IPS-20b (cell line): ENCODE results near the gene POU2AF1.
"Not testable (repeated sequence)": the region's sequence is repeated elsewhere in the genome, so short reads cannot be mapped to it uniquely, and the experiment has no call there.

ENCODE experiments used
- H3K27ac ChIP-seq: one replicate; pipeline ENCODE4 v1.5.1; 2013; ENCODE audit warnings: low read length
- H3K27me3 ChIP-seq: 2 replicates; pipeline ENCODE4 v1.6.1; 2013; ENCODE audit warnings: mild to moderate bottlenecking, low read length, inconsistent platforms; ENCODE audit not compliant: insufficient read depth
- H3K36me3 ChIP-seq: 2 replicates; pipeline ENCODE4 v1.6.1; 2013; ENCODE audit warnings: low read depth, mild to moderate bottlenecking, inconsistent platforms, low read length, moderate library complexity; ENCODE audit not compliant: insufficient read depth
- H3K4me1 ChIP-seq: 2 replicates; pipeline ENCODE4 v1.6.1; 2013; ENCODE audit warnings: mild to moderate bottlenecking, control low read depth, inconsistent platforms, low read length, moderate library complexity; ENCODE audit not compliant: insufficient read depth
- H3K4me3 ChIP-seq: 2 replicates; pipeline ENCODE4 v1.5.1; 2013; ENCODE audit warnings: mild to moderate bottlenecking, low read length, inconsistent platforms
- H3K9ac ChIP-seq: 2 replicates; pipeline ENCODE4 v1.6.1; 2013; ENCODE audit warnings: low read depth, mild to moderate bottlenecking, inconsistent platforms, low read length, moderate library complexity
- H3K9me3 ChIP-seq: 2 replicates; pipeline ENCODE4 v1.6.1; 2013; ENCODE audit warnings: mild to moderate bottlenecking, low read depth, low read length, inconsistent platforms; ENCODE audit not compliant: insufficient read depth

Gene POU2AF1

DNA sequence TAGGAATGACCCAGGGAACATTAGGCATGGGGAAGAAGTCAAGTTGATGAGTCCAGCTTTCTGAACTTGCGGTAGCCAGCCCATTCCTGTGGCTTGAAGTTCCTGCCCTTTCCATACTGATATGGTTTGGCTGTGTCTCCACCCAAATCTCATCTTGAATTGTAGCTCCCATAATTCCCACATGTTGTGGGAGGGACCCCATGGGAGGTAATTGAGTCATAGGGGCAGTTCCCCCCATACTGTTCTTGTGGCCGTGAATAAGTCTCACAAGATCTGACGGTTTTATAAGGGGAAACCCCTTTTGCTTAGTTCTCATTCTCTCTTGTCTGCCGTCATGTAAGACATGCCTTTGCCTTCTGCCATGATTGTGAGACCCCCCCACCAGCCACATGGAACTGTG is 15.1 kb upstream of the POU2AF1 start:
- H3K4me1 ChIP-seq, H3K9ac ChIP-seq, H3K27me3 ChIP-seq, H3K27ac ChIP-seq, H3K36me3 ChIP-seq, H3K9me3 ChIP-seq, H3K4me3 ChIP-seq: not testable (repeated sequence)

DNA sequence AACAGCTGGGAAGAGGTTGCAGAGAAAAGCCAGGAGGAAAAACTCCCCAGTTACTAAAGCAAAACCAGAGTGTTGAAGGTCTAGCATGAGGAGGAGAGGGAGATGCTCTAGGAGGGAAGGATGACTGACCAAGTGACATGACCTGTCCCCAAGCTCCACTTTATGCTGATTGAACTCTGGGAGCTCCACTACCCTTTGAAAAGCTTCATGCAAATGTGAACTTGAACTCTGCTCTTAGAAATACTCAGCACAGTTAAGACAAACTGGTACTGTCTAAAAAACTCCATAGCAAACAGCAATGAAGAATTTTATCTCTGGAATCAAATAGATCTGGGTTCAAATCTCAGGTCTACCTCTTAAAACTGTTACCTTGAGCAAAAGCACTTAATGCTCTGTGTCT is 14.5 kb upstream of the POU2AF1 start:
- Histone ChIP-seq H3K27me3 (no peaks in the 10 kb centered on the region), H3K9me3 (no peaks in the 10 kb centered on the region), H3K36me3 (no peaks in the 10 kb centered on the region), H3K27ac (no peak overlapping the region), H3K4me1 (no peaks in the 10 kb centered on the region), H3K9ac (no peak overlapping the region), H3K4me3 (no peak overlapping the region)

DNA sequence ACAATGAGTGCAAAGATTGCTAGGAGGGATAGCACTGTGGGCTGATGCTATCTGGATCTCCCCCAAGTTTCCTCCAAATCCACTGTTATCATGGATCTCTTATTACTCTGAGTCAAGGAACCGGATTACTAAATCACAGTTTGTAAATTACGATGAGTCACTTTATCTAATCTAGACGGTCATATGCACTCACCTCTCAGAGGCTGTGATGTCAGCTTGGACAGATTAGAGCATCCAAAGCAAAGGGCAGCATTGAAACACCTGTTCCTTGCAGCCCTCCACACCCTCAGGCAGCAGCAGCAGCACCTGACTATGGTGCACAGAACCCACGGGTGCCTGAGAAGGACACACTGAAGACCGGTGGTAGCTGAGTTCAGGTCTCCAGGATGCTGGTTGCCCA is 14.0 kb upstream of the POU2AF1 start:
- H3K27me3 ChIP-seq: no peaks in the 10 kb centered on the region
- no peak overlapping the region for H3K4me3 ChIP-seq
- no peaks in the 10 kb centered on the region for H3K4me1 ChIP-seq
- no peaks in the 10 kb centered on the region for H3K36me3 ChIP-seq
- H3K9ac ChIP-seq: no peak overlapping the region
- H3K27ac ChIP-seq: no peak overlapping the region
- no peaks in the 10 kb centered on the region for H3K9me3 ChIP-seq

DNA sequence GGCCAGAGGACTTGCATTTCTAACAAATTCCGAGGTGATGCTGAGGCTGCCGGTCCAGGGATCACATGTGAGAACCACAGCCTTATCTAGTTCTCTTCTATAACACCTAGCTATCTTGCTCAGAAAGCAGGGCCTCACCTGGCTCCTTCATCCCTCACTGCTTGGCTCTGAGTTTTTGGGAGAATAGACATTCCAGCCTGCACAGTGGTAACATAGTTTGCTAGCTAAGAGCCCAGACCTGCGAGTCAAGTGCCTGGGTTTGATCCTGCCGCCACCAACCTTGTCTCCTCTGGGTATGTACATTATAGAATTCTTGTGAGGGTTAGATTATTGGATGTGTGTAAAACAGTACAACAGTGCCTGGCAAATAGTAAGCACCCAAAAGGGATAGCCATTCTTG is 13.5 kb upstream of the POU2AF1 start:
- no peak overlapping the region for H3K27ac ChIP-seq
- H3K4me3 ChIP-seq: no peak overlapping the region
- no peaks in the 10 kb centered on the region for H3K9me3 ChIP-seq
- no peak overlapping the region for H3K9ac ChIP-seq
- H3K4me1 ChIP-seq: no peaks in the 10 kb centered on the region
- no peaks in the 10 kb centered on the region for H3K27me3 ChIP-seq
- H3K36me3 ChIP-seq: no peaks in the 10 kb centered on the region

DNA sequence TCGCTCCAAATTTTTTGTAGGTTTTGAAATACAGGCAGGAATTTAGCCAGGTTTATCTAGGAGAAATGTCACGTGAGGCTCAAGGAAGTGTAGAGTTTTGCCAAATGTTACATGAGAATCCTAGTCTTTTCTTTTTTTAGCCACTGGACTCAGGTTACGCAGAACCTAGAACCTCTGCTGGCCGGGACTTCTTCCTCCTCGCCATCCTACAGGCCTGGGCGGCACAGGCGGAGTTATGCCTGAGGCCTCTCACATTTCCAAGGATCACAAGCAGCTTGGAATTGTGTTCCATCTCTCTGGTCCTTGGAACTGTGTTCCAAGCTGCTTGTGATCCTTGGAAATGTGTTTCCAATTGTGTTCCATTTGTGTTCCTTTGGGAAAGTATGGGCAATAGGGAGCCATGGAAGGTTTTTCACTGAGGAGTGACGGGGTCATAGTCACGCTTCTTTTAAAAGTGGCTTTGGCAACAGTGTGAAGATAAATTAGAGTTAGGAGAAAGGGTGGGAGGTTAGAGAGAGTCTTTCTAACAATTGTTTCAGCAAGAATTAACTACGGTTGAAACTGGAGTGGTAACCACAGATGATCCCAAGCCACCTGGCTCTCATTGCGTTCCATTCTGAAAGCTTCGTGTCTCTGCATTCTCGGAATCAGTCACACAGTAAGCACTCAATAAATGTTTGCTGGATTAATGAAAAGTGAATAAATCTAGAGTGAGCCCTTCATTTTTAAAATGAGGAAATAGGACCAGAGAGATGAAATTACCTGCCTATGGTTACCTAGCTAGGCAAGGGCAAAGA is 12.5 kb upstream of the POU2AF1 start:
- Histone ChIP-seq H3K27me3 (no peaks in the 10 kb centered on the region), H3K4me3 (no peak overlapping the region), H3K9me3 (no peaks in the 10 kb centered on the region), H3K9ac (no peak overlapping the region), H3K4me1 (no peaks in the 10 kb centered on the region), H3K36me3 (no peaks in the 10 kb centered on the region), H3K27ac (no peak overlapping the region)

DNA sequence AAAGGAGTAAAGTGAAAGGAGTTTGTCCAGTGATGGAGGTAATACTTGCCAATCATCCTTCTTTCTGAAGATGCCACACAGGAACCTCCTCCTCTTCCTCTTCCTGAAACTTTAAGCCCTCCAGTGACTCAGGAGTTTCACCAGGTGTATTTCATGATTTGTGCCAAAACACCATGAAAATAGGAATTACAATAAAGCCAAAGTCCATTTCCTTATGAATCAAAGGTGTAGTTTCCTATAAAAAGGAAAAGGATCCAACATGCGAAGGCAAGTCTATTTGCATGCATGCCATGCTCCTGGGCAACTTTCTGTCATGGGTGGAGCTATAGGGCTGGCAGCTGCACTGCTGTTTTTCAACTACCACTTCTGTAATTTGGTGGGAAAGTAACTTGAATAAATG is 9.8 kb upstream of the POU2AF1 start:
- no peaks in the 10 kb centered on the region for H3K9me3 ChIP-seq
- no peaks in the 10 kb centered on the region for H3K27me3 ChIP-seq
- H3K36me3 ChIP-seq: no peaks in the 10 kb centered on the region
- no peak overlapping the region for H3K4me3 ChIP-seq
- no peaks in the 10 kb centered on the region for H3K4me1 ChIP-seq
- H3K27ac ChIP-seq: no peak overlapping the region
- no peak overlapping the region for H3K9ac ChIP-seq

DNA sequence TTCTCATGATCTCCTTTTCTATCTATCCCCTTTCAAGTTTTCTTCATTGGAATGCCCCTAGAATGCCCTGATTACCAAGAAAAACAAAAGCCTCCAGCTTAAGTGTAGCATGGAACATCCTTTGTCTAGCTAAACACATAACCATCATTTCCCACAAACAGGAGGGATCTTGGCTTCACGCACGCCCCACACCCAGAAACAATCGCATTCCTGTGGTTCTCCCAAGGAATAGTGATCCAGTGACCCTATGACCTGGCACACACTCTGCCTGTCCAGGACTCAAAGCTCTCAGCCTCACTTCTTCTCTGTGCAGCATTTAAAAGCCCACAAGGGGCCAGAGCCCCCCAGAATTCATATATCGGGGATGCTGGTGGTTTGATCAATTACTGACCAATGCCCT is 9.3 kb upstream of the POU2AF1 start:
- no peaks in the 10 kb centered on the region for H3K4me1 ChIP-seq
- H3K27ac ChIP-seq: no peak overlapping the region
- no peak overlapping the region for H3K9ac ChIP-seq
- no peaks in the 10 kb centered on the region for H3K27me3 ChIP-seq
- H3K9me3 ChIP-seq: no peaks in the 10 kb centered on the region
- no peak overlapping the region for H3K4me3 ChIP-seq
- no peaks in the 10 kb centered on the region for H3K36me3 ChIP-seq

DNA sequence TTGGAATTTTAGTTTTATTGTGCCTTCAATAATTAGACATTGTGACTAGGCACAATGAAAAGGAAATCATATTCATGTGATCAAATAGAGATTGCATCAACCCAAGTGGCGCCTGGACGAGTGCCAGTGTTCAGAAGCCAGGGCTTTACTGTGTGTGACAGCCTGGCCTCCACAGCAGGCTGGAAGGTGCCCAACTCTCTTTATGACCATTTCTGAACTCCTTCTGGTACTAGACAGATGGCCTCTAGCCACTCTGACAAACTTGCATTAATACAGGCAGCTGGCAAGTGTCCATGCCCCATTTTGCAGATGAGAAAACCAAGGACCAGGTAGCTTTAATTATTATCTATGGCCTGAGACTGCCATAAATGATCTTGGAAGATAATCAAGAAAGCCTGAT is 8.3 kb upstream of the POU2AF1 start:
- no peaks in the 10 kb centered on the region for H3K36me3 ChIP-seq
- H3K27ac ChIP-seq: no peak overlapping the region
- no peak overlapping the region for H3K4me3 ChIP-seq
- no peaks in the 10 kb centered on the region for H3K9me3 ChIP-seq
- H3K9ac ChIP-seq: no peak overlapping the region
- H3K4me1 ChIP-seq: no peaks in the 10 kb centered on the region
- H3K27me3 ChIP-seq: no peaks in the 10 kb centered on the region

DNA sequence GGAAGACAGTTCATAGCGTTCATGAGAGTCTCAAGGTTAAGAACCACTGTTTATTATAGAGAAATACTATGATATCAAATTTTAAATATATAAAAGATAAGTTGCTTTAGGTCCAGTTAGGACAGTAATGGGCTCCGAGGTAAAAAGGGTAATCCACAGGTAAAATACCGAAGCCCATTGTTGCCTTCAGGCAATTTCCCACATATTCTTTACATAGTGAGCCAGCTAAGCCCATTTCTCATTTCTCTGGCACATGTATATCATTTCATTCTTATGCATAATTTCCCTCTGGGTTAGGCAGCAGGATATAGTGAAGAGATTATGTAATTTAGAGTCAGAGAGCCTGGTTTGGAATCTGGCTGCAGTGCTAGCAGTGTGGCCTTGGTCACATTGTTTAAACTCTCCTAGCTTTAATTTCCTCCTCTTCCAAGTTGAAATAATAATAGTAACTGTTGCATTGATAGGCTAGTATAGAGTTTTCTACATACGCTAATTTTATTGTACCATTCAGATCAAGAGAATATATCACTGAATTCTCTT is 7.6 kb upstream of the POU2AF1 start:
- H3K27ac ChIP-seq: no peak overlapping the region
- H3K4me1 ChIP-seq: no peaks in the 10 kb centered on the region
- H3K4me3 ChIP-seq: no peak overlapping the region

DNA sequence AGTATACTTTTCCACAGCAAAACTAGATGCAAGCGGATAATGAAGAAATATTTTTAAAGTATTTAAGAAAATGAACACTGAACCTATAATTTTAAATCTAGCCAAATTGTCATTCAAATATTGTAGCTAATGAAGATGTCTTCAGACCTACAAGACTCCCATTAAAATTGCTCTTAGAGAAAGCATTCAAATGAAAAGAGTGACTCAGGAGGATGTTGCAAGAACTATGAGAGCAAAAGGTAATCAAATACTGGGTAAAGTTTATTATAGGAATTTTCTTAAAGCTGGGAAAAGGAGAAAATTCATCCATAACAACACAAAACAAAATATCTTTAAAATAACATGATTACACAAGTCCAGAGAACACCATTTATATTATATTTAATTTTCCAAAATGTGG is 5.4 kb upstream of the POU2AF1 start:
- Histone ChIP-seq H3K27me3 (no peaks in the 10 kb centered on the region), H3K9ac (no peak overlapping the region), H3K4me3 (no peak overlapping the region), H3K9me3 (no peaks in the 10 kb centered on the region), H3K36me3 (no peaks in the 10 kb centered on the region), H3K27ac (no peak overlapping the region), H3K4me1 (no peaks in the 10 kb centered on the region)

More for the DNA sequence above, 7.6 kb upstream of the POU2AF1 start:
- Histone ChIP-seq H3K9ac (no peak overlapping the region), H3K9me3 (no peaks in the 10 kb centered on the region), H3K36me3 (no peaks in the 10 kb centered on the region), H3K27me3 (no peaks in the 10 kb centered on the region)

DNA sequence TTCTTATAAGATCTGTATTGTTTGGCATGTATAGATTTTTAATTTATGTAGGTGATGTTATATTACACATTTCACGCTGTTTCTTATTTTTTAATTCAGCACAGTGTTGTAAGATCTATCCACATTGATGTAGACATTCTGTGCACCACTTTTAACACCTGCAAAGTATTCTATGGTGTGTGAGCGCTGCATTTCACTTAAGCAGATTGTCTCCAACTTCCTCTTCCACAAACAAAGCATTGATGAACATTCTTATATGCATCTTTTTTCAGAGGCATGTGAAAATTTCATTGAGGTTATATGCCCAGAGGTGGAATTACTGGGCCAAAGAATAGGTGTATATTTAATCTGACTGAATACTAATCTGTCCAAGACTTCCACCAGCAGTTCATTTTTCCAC is 3.4 kb upstream of the POU2AF1 start:
- Histone ChIP-seq H3K27ac (no peak overlapping the region), H3K4me1 (no peaks in the 10 kb centered on the region), H3K9me3 (no peaks in the 10 kb centered on the region), H3K4me3 (no peak overlapping the region), H3K36me3 (no peaks in the 10 kb centered on the region), H3K27me3 (no peaks in the 10 kb centered on the region), H3K9ac (no peak overlapping the region)

DNA sequence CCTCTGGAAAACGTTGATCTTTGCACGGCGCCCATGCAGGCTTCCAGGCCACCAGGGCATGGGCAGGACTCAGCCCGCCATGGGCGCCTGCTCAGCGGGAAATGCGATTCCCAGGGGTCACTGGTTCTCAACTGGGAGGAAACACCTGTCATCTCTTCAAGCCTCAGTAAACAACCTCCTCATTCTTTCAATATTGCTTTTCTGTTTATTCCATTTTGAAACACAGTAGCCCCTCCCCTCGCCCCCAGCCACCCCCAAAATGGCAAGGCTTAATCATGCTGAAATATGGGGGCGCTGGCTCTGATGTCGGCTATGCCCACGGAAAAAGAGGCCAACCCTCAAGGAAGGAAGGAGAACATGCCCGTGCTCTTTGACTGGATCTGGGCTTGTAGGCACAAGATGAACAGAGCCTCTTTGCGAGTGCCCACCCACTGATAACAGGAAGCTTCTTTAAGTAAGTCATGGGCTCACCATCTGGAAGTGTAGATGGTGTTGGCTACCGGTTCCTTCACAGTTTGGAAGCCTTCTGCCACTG is 594 bp upstream of the POU2AF1 start:
- H3K9ac ChIP-seq: no peak overlapping the region
- H3K36me3 ChIP-seq: no peaks in the 10 kb centered on the region
- no peaks in the 10 kb centered on the region for H3K4me1 ChIP-seq
- H3K27ac ChIP-seq: no peak overlapping the region
- no peaks in the 10 kb centered on the region for H3K27me3 ChIP-seq
- H3K9me3 ChIP-seq: no peaks in the 10 kb centered on the region
- H3K4me3 ChIP-seq: no peak overlapping the region
